Spleen (tissue), 11 donors: ENCODE measurements around the gene NPHS1. TPM values are rescaled to one million over a fixed set of nuclear protein-coding genes. Genes with fewer than 3 reads are reported as not detected.

Experiments
- DNase-seq: peaks from one replicate; pipeline ENCODE4 v3.0.0-alpha.2; 2020
- H3K27ac ChIP-seq, 8 donors: fragments of 200-600 bp; sonication (generic) in 7 of 8; 1 replicate in 4 of 8; 2 replicates in 4 of 8; pipeline versions ENCODE4 v1.5.0 to v1.8.0; 2016 to 2021; ENCODE audit warnings: inconsistent platforms in 4 of 8, mild to moderate bottlenecking in 4 of 8, moderate library complexity in 1 of 8
- H3K27me3 ChIP-seq, 7 donors: fragments of 200-600 bp; sonication (generic) in 6 of 7; replicated peaks in 1 of 7; 1 replicate in 4 of 7; 2 replicates in 3 of 7; pipeline versions ENCODE4 v1.5.0 to v1.8.0; 2016 to 2021; ENCODE audit warnings: inconsistent platforms in 3 of 7, mild to moderate bottlenecking in 1 of 7
- H3K36me3 ChIP-seq, 6 donors: fragments of 200-600 bp; sonication (generic) in 5 of 6; 1 replicate in 4 of 6; 2 replicates in 2 of 6; pipeline versions ENCODE4 v1.5.0 to v1.8.0; 2016 to 2021; ENCODE audit warnings: inconsistent platforms in 2 of 6
- H3K4me1 ChIP-seq, 6 donors: fragments of 200-600 bp; sonication (generic) in 5 of 6; 1 replicate in 3 of 6; 2 replicates in 3 of 6; pipeline versions ENCODE4 v1.5.0 to v1.8.0; 2016 to 2021; ENCODE audit warnings: inconsistent platforms in 3 of 6
- H3K4me3 ChIP-seq, 8 donors: fragments of 200-600 bp; sonication (generic) in 7 of 8; 1 replicate in 4 of 8; 2 replicates in 4 of 8; pipeline versions ENCODE4 v1.5.0 to v1.8.0; 2016 to 2021; ENCODE audit warnings: inconsistent platforms in 4 of 8, mild to moderate bottlenecking in 4 of 8, moderate library complexity in 2 of 8
- H3K9me3 ChIP-seq, 8 donors: fragments of 200-600 bp; sonication (generic) in 7 of 8; 1 replicate in 4 of 8; 2 replicates in 4 of 8; pipeline versions ENCODE4 v1.5.0 to v1.8.0; 2016 to 2021; ENCODE audit warnings: inconsistent platforms in 4 of 8
- POLR2A ChIP-seq, 3 donors: fragments of 450-650 bp; IDR thresholded peaks; one replicate each; pipeline ENCODE4 v1.5.1; 2017; ENCODE audit warnings: antibody characterized with exemption in 3 of 3, mild to moderate bottlenecking in 1 of 3
- POLR2AphosphoS5 ChIP-seq, 3 donors: sonication (generic); formaldehyde crosslinking; IDR thresholded peaks; one replicate each; pipeline ENCODE4 v1.5.1; 2017; ENCODE audit warnings: antibody characterized with exemption in 3 of 3
- WGBS, 5 donors: extraction: QIAGEN DNeasy Blood & Tissue Kit in 3 of 5; methylation state at CpG; one replicate each; pipeline versions ENCODE4 v1.1.5 to v1.1.7; 2013 to 2018; 5-methylcytosine and 5-hydroxymethylcytosine counted together
- intact Hi-C: fragments of 100-400 bp; cut with DNase I; formaldehyde crosslinking; loops from one replicate; pipeline ENCODE4 v1.15.0; 2023; ENCODE audit warnings: low total_unique reads
- polyA plus RNA-seq, 3 donors: library from polyadenylated mRNA; stranded (reverse); fragments of 200-250 nt; gene quantifications; one replicate each; pipeline ENCODE4 v1.2.1, GENCODE V29; 2013
- total RNA-seq, 7 donors: library from RNA; depleted of rRNA in 3 of 7; stranded (reverse); fragments of >200 nt in 3 of 7; fragmentation: NEBNext Ultra II Directional in 4 of 7; extraction: Animal tissue kit (Norgen Biotek cat#: 25700) in 4 of 7; gene quantifications; one replicate each; pipeline versions ENCODE4 v1.1.0 to v1.2.1, GENCODE V29; 2016 to 2021
- TF ChIP-seq, protein P1 (sequence below), 11 experiments: fragments of 200-600 bp in 7 of 11; fragments of 450-650 bp in 4 of 11; sonication (generic) in 4 of 11; IDR thresholded peaks in 8 of 11; conservative IDR thresholded peaks in 3 of 11; 1 replicate in 7 of 11; 2 replicates in 4 of 11; pipeline versions ENCODE4 v1.4.0 to v1.8.0; 2016 to 2021; ENCODE audit warnings: antibody characterized with exemption in 11 of 11, inconsistent platforms in 4 of 11, mild to moderate bottlenecking in 1 of 11
- donor health status: healthy with polysubstance abuse.
- donor health status: DM: no; HTN: no; CAD: no; lungs with moderate emphysema.
- donor health status: DM: no; HTN: no; CAD: no.
- donor health status: Bipolar disorder and iron deficiency.
- donor health status: healthy.
- donor health status: DM: no; HTN: no; CAD: no.
- donor health status: DM: yes; HTN: yes; CAD: no.

NPHS1 gene
- total and polyA plus RNA-seq, 10 donors: 0.10 to 0.60 (median 0.20) TPM; not detected in 5

- no peak overlapping the region for H3K4me3 ChIP-seq
- peaks cover 0 to 25% (median 1%) of the 10 kb centered on the region in 6 donors for H3K36me3 ChIP-seq
- no peaks in the 10 kb centered on the region for H3K9me3 ChIP-seq
- intact Hi-C loops: no loop called here
- H3K27ac ChIP-seq: no peak overlapping the region
- TF ChIP-seq POLR2A (IDR thresholded peaks at IDR 0.05): no peak
- TF ChIP-seq POLR2AphosphoS5 (IDR thresholded peaks at IDR 0.05): no peak
- TF ChIP-seq, protein P1, sequence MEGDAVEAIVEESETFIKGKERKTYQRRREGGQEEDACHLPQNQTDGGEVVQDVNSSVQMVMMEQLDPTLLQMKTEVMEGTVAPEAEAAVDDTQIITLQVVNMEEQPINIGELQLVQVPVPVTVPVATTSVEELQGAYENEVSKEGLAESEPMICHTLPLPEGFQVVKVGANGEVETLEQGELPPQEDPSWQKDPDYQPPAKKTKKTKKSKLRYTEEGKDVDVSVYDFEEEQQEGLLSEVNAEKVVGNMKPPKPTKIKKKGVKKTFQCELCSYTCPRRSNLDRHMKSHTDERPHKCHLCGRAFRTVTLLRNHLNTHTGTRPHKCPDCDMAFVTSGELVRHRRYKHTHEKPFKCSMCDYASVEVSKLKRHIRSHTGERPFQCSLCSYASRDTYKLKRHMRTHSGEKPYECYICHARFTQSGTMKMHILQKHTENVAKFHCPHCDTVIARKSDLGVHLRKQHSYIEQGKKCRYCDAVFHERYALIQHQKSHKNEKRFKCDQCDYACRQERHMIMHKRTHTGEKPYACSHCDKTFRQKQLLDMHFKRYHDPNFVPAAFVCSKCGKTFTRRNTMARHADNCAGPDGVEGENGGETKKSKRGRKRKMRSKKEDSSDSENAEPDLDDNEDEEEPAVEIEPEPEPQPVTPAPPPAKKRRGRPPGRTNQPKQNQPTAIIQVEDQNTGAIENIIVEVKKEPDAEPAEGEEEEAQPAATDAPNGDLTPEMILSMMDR (IDR thresholded peaks at IDR 0.05 in 8 of 11, conservative IDR thresholded peaks at IDR 0.05 in 3 of 11): no peak
- no peaks in the 10 kb centered on the region for H3K4me1 ChIP-seq
- DNase-seq: no peak
- 84 to 93% (median 88%) methylated on average over 5 to 19 of the region's 19 CpGs for WGBS, 5 donors
- peaks cover 0 to 30% (median 0%) of the 10 kb centered on the region in 7 donors for H3K27me3 ChIP-seq
Observed at GRCh38 chr19:35789978-35790944, 62.0 kb downstream of the NPHS1 start.

DNA sequence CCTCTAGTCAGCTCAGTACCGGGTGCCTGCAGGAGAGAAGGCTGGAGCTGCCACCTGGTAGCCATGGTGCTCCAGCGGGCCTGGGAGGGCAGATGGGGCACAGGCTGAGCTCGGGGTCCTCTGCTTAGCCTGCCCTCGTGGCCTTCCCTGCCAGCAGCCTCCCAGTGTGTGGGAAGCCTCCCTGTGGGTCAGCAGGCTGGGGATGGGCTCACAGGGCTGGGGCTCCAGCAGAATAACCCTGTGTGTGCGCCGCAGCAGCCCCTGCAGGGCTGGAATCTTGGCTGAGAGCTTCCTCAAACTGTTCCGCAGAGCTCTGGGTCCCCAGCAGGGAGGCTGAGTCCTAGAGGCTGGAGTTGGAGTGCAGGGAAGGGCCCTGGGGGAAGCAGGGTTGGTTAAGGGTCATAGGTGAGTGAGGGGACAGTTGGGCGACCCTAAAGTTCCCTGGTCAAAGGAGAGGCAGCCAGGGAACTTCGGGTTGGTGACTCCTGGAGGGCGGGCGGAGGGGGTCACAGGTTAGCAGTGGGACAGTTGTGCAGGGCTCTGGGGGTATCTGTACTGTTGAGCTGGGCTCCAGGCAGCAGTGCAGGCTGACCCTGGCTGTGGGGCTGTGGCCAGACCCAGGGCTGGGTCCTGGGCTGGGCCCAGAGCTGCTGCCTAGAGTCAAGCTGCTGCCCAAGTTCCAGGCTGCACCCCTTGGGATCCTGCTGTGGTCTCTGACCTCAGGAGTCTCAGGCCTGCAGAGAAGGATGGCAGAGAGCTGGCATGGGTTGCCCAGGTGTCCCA is 62.9 kb downstream of the NPHS1 start:
- H3K4me3 ChIP-seq: no peak overlapping the region
- H3K27me3 ChIP-seq: peaks cover 0 to 24% (median 0%) of the 10 kb centered on the region in 7 donors
- H3K27ac ChIP-seq: no peak overlapping the region
- WGBS, 5 donors: 85 to 92% (median 90%) methylated on average over 6 to 11 of the region's 11 CpGs
- H3K36me3 ChIP-seq: peaks cover 0 to 34% (median 5%) of the 10 kb centered on the region in 6 donors
- DNase-seq: no peak
- TF ChIP-seq POLR2A (IDR thresholded peaks at IDR 0.05): no peak
- TF ChIP-seq, protein P1 (IDR thresholded peaks at IDR 0.05 in 8 of 11, conservative IDR thresholded peaks at IDR 0.05 in 3 of 11): no peak
- TF ChIP-seq POLR2AphosphoS5 (IDR thresholded peaks at IDR 0.05): no peak
- no peaks in the 10 kb centered on the region for H3K4me1 ChIP-seq
- intact Hi-C loops: no loop called here
- no peaks in the 10 kb centered on the region for H3K9me3 ChIP-seq

DNA sequence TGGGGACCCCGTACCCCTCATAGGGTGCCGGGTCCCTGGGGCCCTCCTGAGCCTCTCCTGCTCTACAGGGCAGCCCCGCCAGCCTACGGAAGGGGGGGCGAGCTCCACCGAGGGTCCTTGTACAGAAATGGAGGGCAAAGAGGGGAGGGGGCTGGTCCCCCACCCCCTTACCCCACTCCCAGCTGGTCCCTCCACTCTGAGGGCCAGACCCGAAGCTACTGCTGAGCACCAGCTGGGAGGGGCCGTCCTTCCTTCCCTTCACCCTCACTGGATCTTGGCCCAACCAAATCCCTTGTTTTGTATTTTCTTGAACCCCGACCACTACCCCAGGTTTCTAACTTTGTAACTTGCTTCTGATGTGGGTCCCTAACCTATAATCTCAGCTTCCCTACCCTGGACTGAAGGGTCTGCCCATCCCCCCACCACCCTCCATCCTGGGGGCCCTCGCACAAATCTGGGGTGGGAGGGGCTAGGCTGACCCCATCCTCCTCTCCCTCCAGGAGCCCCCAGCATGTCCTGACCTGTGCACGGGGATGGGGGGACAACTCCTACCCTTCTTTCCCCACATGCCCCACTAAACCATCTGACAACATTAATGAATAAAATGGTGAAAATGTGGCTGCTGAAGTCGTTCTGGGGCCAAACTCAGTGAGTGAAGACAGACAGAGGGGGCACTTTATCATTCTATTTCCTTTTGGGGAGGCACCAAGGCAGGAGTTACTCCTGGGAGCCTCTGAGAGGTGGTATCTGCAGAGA is 63.9 kb downstream of the NPHS1 start:
- intact Hi-C loops: no loop called here
- Histone ChIP-seq H3K36me3 (peaks cover 0 to 43% (median 5%) of the 10 kb centered on the region in 6 donors), H3K4me3 (no peak overlapping the region), H3K27me3 (peaks cover 0 to 24% (median 0%) of the 10 kb centered on the region in 7 donors), H3K9me3 (no peaks in the 10 kb centered on the region), H3K4me1 (no peaks in the 10 kb centered on the region), H3K27ac (no peak overlapping the region)
- no peak for TF ChIP-seq POLR2AphosphoS5 (IDR thresholded peaks at IDR 0.05)
- TF ChIP-seq, protein P1 (IDR thresholded peaks at IDR 0.05 in 8 of 11, conservative IDR thresholded peaks at IDR 0.05 in 3 of 11): no peak
- TF ChIP-seq POLR2A (IDR thresholded peaks at IDR 0.05): no peak
- 80 to 88% (median 84%) methylated on average over 7 to 12 of the region's 12 CpGs for WGBS, 5 donors
- no peak for DNase-seq
